HepG2 (cell line): ENCODE results near the gene TXLNA. TPM values are rescaled to one million over a fixed set of nuclear protein-coding genes. Genes with fewer than 3 reads are reported as not detected.

ENCODE experiments used
- ATAC-seq: fragments of 200-7000 bp; cut with Tn5 transposase; 3 replicates; pipeline ENCODE4 v1.9.1; 2020; ENCODE audit warnings: mild to moderate bottlenecking, moderate library complexity
- BruUV-seq: library from RNA; stranded (reverse); fragments of 400-500 nt; replicated peaks from 2 replicates; lab custom pipeline; 2021; lab: Mats Ljungman, UMichigan
- CTCF ChIA-PET: fragments of 300-600 bp; formaldehyde crosslinking; extraction: SDS; loops from one replicate; lab custom pipeline; 2021; ENCODE audit warnings: low total read pairs, inconsistent platforms, low intra/inter-chr PET ratio; lab: Yijun Ruan, JAX
- POLR2A ChIA-PET: fragments of 350-600 bp; sonication (Branson Sonifier 250); formaldehyde crosslinking; loops from one replicate; lab custom pipeline; 2020; ENCODE audit warnings: antibody characterized with exemption, inconsistent platforms; lab: Yijun Ruan, JAX
- DNase-seq: peaks from one replicate; pipeline ENCODE4 v3.0.0-alpha.2; 2015; ENCODE audit warnings: low spot score
- FAIRE-seq: peaks from 3 replicates; lab custom pipeline; 2011; peaks lifted over from hg19 to GRCh38; lab: Jason Lieb, UNC
- H2AFZ ChIP-seq: one replicate; pipeline ENCODE4 v1.6.1; 2011; ENCODE audit warnings: low read length, inconsistent platforms
- H3K27ac ChIP-seq: fragments of 300-600 bp; 3 replicates; pipeline ENCODE4 v1.8.0; 2011; ENCODE audit warnings: mixed run types, mild to moderate bottlenecking, mixed read lengths, low read length, inconsistent platforms; ENCODE audit not compliant: insufficient read depth; ENCODE audit errors: extremely low read length
- H3K27me3 ChIP-seq, 2 experiments: fragments of 200-600 bp in 1 of 2; 2 replicates in 1 of 2; 3 replicates in 1 of 2; pipeline versions ENCODE4 v1.6.0 to v1.8.0; 2011; ENCODE audit warnings: low read length in 2 of 2, mild to moderate bottlenecking in 2 of 2, moderate library complexity in 2 of 2, inconsistent platforms in 1 of 2; ENCODE audit not compliant: insufficient read depth in 2 of 2, control insufficient read depth in 1 of 2
- H3K36me3 ChIP-seq, 2 experiments: fragments of 200-600 bp in 1 of 2; replicated peaks in 1 of 2; 2 replicates in 1 of 2; 3 replicates in 1 of 2; pipeline versions ENCODE4 v1.5.1 to v1.8.0; 2011; ENCODE audit warnings: low read length in 2 of 2, inconsistent platforms in 1 of 2; ENCODE audit not compliant: insufficient read depth in 2 of 2, control insufficient read depth in 1 of 2
- H3K4me1 ChIP-seq: 2 replicates; pipeline ENCODE4 v1.5.1; 2012; ENCODE audit warnings: low read length, inconsistent platforms; ENCODE audit not compliant: insufficient read depth
- H3K4me2 ChIP-seq: 2 replicates; pipeline ENCODE4 v1.6.0; 2011; ENCODE audit warnings: low read depth, low read length, inconsistent platforms
- H3K4me3 ChIP-seq, 3 experiments: fragments of 200-600 bp in 1 of 3; sonication (generic), shearing (Covaris generic) in 1 of 3; replicated peaks in 1 of 3; 2 replicates each; pipeline ENCODE4 v1.5.1; 2011 to 2016; ENCODE audit warnings: low read length in 3 of 3, inconsistent platforms in 2 of 3, low read depth in 2 of 3, mild to moderate bottlenecking in 2 of 3, control low read depth in 1 of 3, mixed read lengths in 1 of 3; ENCODE audit not compliant: insufficient read depth in 1 of 3
- H3K79me2 ChIP-seq: one replicate; pipeline ENCODE4 v1.6.1; 2011; ENCODE audit warnings: low read length, inconsistent platforms; ENCODE audit not compliant: insufficient read depth
- H3K9ac ChIP-seq: 2 replicates; pipeline ENCODE4 v1.6.0; 2011; ENCODE audit warnings: mild to moderate bottlenecking, low read depth, low read length, inconsistent platforms; ENCODE audit not compliant: insufficient read depth
- H3K9me3 ChIP-seq: 2 replicates; pipeline ENCODE4 v1.5.1; 2012; ENCODE audit warnings: mild to moderate bottlenecking, low read length
- H4K20me1 ChIP-seq: 2 replicates; pipeline ENCODE4 v1.6.0; 2011; ENCODE audit warnings: inconsistent platforms, mild to moderate bottlenecking, low read length, moderate library complexity; ENCODE audit not compliant: insufficient read depth
- DNMT1 ChIP-seq: sonication (generic); formaldehyde crosslinking; IDR thresholded peaks from 2 replicates; pipeline ENCODE4 v1.5.1; 2020; ENCODE audit warnings: mild to moderate bottlenecking, missing genetic modification reagents
- DPF2 ChIP-seq: sonication (generic); formaldehyde crosslinking; IDR thresholded peaks from 2 replicates; pipeline ENCODE4 v1.4.0; 2020; ENCODE audit warnings: mild to moderate bottlenecking, low read depth, missing genetic modification reagents, borderline replicate concordance
- JARID2 ChIP-seq: sonication (generic); formaldehyde crosslinking; IDR thresholded peaks from 2 replicates; pipeline ENCODE4 v1.8.1; 2023; ENCODE audit warnings: missing genetic modification reagents, inconsistent platforms; ENCODE audit not compliant: insufficient replicate concordance
- MATR3 ChIP-seq: sonication (generic); formaldehyde crosslinking; IDR thresholded peaks from 2 replicates; pipeline ENCODE4 v1.4.0; 2020; ENCODE audit warnings: missing genetic modification reagents
- PHF20 ChIP-seq: sonication (generic); formaldehyde crosslinking; IDR thresholded peaks from 2 replicates; pipeline ENCODE4 v1.5.0; 2020; ENCODE audit warnings: mild to moderate bottlenecking, missing genetic modification reagents
- U2AF1 ChIP-seq: fragments of 200-400 bp; formaldehyde crosslinking; optimal IDR thresholded peaks from 2 replicates; pipeline ENCODE3; 2017; ENCODE audit warnings: mild to moderate bottlenecking, low read depth, low read length
- ZBTB43 ChIP-seq: sonication (generic); formaldehyde crosslinking; conservative IDR thresholded peaks from 2 replicates; pipeline ENCODE4 v1.4.0; 2020; ENCODE audit warnings: missing genetic modification reagents
- ZNF510 ChIP-seq: sonication (generic); formaldehyde crosslinking; IDR thresholded peaks from 2 replicates; pipeline ENCODE4 v1.4.0; 2020; ENCODE audit warnings: low read depth, mild to moderate bottlenecking, missing genetic modification reagents
- WGBS: methylation state at CpG from one replicate; pipeline ENCODE4 v1.1.6; 2017; ENCODE audit warnings: low lambda C conversion rate; 5-methylcytosine and 5-hydroxymethylcytosine counted together
- in situ Hi-C: cut with HindIII; loops from 2 replicates; pipeline ENCODE4 v1.10.0; 2017; ENCODE audit warnings: low pct_unique_long_range_greater_than_20kb; ENCODE audit not compliant: extremely low pct_ligation_motif_present
- intact Hi-C: fragments of 100-400 bp; cut with micrococcal nuclease; formaldehyde crosslinking; loops from one replicate; pipeline ENCODE4 v1.10.0; 2022; ENCODE audit not compliant: unreplicated experiment
- polyA plus RNA-seq, 8 experiments: library from polyadenylated mRNA; depleted of rRNA in 3 of 8; stranded (reverse) in 7 of 8; unstranded in 1 of 8; fragments of >200 nt; fragmentation: Illumina TruSeq in 4 of 8; extraction: Trizol in 4 of 8; gene quantifications; 2 replicates each; pipeline versions ENCODE4 v1.2.1 to v1.2.3, GENCODE V29; 2011 to 2016; ENCODE audit warnings: low read depth in 4 of 8, missing spikeins in 1 of 8, mixed read lengths in 1 of 8; ENCODE audit not compliant: insufficient read depth in 1 of 8
- total RNA-seq, 5 experiments: library from RNA; depleted of rRNA; stranded (reverse); fragments of >200 nt; fragmentation: Illumina TruSeq; extraction: Trizol; gene quantifications; 2 replicates each; pipeline ENCODE4 v1.2.3, GENCODE V29; 2016; ENCODE audit warnings: low read depth in 1 of 5

The TXLNA gene
- total and polyA plus RNA-seq, 2 of the 13 experiments (the other 11 are each of a cell fraction or from before 2014, with no cell fraction given) = 29.6 to 67.8 TPM

DNA sequence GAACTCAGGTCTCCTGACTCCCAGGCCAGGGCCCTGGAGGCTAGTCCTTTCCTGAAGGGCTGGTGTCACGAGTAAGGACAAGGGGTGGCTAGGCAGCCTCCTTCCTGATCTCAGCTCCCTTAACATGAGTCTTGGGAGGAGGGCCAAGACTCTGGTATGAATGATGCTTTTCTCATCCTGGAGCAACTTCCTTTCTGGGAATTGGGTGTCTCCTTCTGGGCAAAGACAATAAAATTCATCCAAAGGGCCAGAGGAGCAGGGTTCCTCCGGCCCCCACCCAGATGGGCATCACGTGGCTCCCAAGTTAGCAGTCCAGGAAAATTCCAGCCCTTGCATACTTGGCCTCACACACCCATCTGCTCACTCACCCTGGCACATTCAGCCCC lies 67.4 kb downstream of the TXLNA start, which contains the start of gene FAM167B:
FAM167B (plus strand) TSS at position 335 of the 386 bp plus-strand sequence. CDS start 200 bp downstream, outside the sequence.
- H3K27ac ChIP-seq = no peak within 1 kb of the TSS
- intact Hi-C loops = no loop called here
- peaks cover 83% of the 10 kb centered on the region for H3K4me1 ChIP-seq
- no peaks in the 10 kb centered on the region for H3K27me3 ChIP-seq
- FAIRE-seq (no peak), DNase-seq (no peak), ATAC-seq (no peak)
- WGBS = 10% methylated on average over 3 of the region's 3 CpGs
- peak within 1 kb of the TSS; percentile 72 for H3K4me2 ChIP-seq
- no peaks in the 10 kb centered on the region for H4K20me1 ChIP-seq
- in situ Hi-C loops = no loop called here
- H3K36me3 ChIP-seq = no peaks in the 10 kb centered on the region
- H3K9me3 ChIP-seq = no peaks in the 10 kb centered on the region
- TF ChIP-seq MATR3 (CRISPR knock-in tag) (no peak), ZBTB43 (CRISPR knock-in tag) (no peak), JARID2 (no peak), DPF2 (CRISPR knock-in tag) (no peak), ZNF510 (CRISPR knock-in tag) (no peak), PHF20 (CRISPR knock-in tag) (no peak), U2AF1 (no peak), DNMT1 (CRISPR knock-in tag) (no peak)
- no peaks in the 10 kb centered on the region for H3K79me2 ChIP-seq
- peak within 1 kb of the TSS; percentile 30; the same call in 1 of the 2 replicates for H3K9ac ChIP-seq
- POLR2A ChIA-PET = interaction anchor here (1.4 to 7.1 kb wide), 4 partner anchors 11 to 90 kb away, joined by 4 to 48 read pairs (median 13); partner anchors contain the start of genes HDAC1 and MARCKSL1
- H2AFZ ChIP-seq = peak within 1 kb of the TSS; percentile 30
- CTCF ChIA-PET = no interaction called here
- BruUV-seq = no TSS peak
- H3K4me3 ChIP-seq = peak within 1 kb of the TSS in 2 of 3 experiments; percentile 22 to 58; a peak in 3 of 6 replicates
